SJCRH30 (cell line): ENCODE measurements around the gene SGCA. TPM values are rescaled to one million over a fixed set of nuclear protein-coding genes. Genes with fewer than 3 reads are reported as not detected.

Experiments
- DNase-seq, 2 experiments: peaks; one replicate each; pipeline ENCODE4 v3.0.0-alpha.2; 2015 to 2020
- H3K27ac ChIP-seq: fragments of 250-450 bp; sonication (Bioruptor Pico); 2 replicates; pipeline ENCODE4 v1.5.1; 2020; ENCODE audit warnings: mild to moderate bottlenecking, moderate library complexity
- H3K27me3 ChIP-seq: fragments of 250-450 bp; sonication (Bioruptor Pico); 2 replicates; pipeline ENCODE4 v1.5.1; 2020; ENCODE audit warnings: mild to moderate bottlenecking, moderate library complexity
- H3K36me3 ChIP-seq: fragments of 250-450 bp; sonication (Bioruptor Pico); 2 replicates; pipeline ENCODE4 v1.5.1; 2020; ENCODE audit warnings: mild to moderate bottlenecking, moderate library complexity
- H3K4me1 ChIP-seq: fragments of 250-450 bp; sonication (Bioruptor Pico); 2 replicates; pipeline ENCODE4 v1.5.1; 2020; ENCODE audit warnings: mild to moderate bottlenecking, moderate library complexity
- H3K4me3 ChIP-seq: fragments of 250-450 bp; sonication (Bioruptor Pico); 2 replicates; pipeline ENCODE4 v1.5.1; 2020; ENCODE audit warnings: mild to moderate bottlenecking, moderate library complexity
- H3K9me3 ChIP-seq: fragments of 250-450 bp; sonication (Bioruptor Pico); replicated peaks from 2 replicates; pipeline ENCODE4 v1.5.1; 2020; ENCODE audit warnings: mild to moderate bottlenecking, moderate library complexity
- total RNA-seq: library from RNA; depleted of rRNA; stranded (reverse); fragments of >200 nt; shearing (Covaris generic); gene quantifications from 2 replicates; pipeline ENCODE4 v1.2.3, GENCODE V29; 2014

Gene SGCA
- total RNA-seq, 1 experiment from 2014 or later, result 43.4 TPM

GRCh38 chr17:50141026-50141744 is 24.6 kb upstream of the SGCA start:
- H3K36me3 ChIP-seq, result peaks cover 40% of the 10 kb centered on the region

GRCh38 chr17:50141745-50142110 is 24.1 kb upstream of the SGCA start:
- Histone ChIP-seq H3K27ac (no peak overlapping the region), H3K36me3 (peaks cover 37% of the 10 kb centered on the region), H3K27me3 (no peaks in the 10 kb centered on the region), H3K4me1 (no peaks in the 10 kb centered on the region), H3K9me3 (no peaks in the 10 kb centered on the region), H3K4me3 (no peak overlapping the region)
- no peak for DNase-seq

More at GRCh38 chr17:50141026-50141744, 24.6 kb upstream of the SGCA start:
- Histone ChIP-seq H3K9me3 (no peaks in the 10 kb centered on the region), H3K4me3 (no peak overlapping the region), H3K27me3 (no peaks in the 10 kb centered on the region), H3K4me1 (no peaks in the 10 kb centered on the region), H3K27ac (no peak overlapping the region)
- no peak for DNase-seq

GRCh38 chr17:50143461-50144176 is 22.2 kb upstream of the SGCA start:
- Histone ChIP-seq H3K27me3 (no peaks in the 10 kb centered on the region), H3K36me3 (peaks cover 29% of the 10 kb centered on the region), H3K4me1 (peaks cover 6% of the 10 kb centered on the region), H3K27ac (no peak overlapping the region), H3K9me3 (no peaks in the 10 kb centered on the region), H3K4me3 (no peak overlapping the region)
- DNase-seq, result no peak

- no peaks in the 10 kb centered on the region for H3K27me3 ChIP-seq
- peaks cover 7% of the 10 kb centered on the region for H3K4me1 ChIP-seq
- H3K36me3 ChIP-seq, result peaks cover 26% of the 10 kb centered on the region
- no peak overlapping the region for H3K27ac ChIP-seq
- H3K4me3 ChIP-seq, result no peak overlapping the region
- no peaks in the 10 kb centered on the region for H3K9me3 ChIP-seq
- DNase-seq, result no peak
Measured at GRCh38 chr17:50144355-50144754, 21.4 kb upstream of the SGCA start.

- peaks cover 22% of the 10 kb centered on the region for H3K36me3 ChIP-seq
- no peaks in the 10 kb centered on the region for H3K9me3 ChIP-seq
- H3K4me3 ChIP-seq, result no peak overlapping the region
- H3K27me3 ChIP-seq, result no peaks in the 10 kb centered on the region
- H3K27ac ChIP-seq, result no peak overlapping the region
- peaks cover 7% of the 10 kb centered on the region for H3K4me1 ChIP-seq
- no peak for DNase-seq
Measured at GRCh38 chr17:50144845-50145531, 20.8 kb upstream of the SGCA start.

- Histone ChIP-seq H3K36me3 (peaks cover 20% of the 10 kb centered on the region), H3K27ac (no peak overlapping the region), H3K9me3 (no peaks in the 10 kb centered on the region), H3K4me1 (peaks cover 7% of the 10 kb centered on the region), H3K4me3 (no peak overlapping the region), H3K27me3 (no peaks in the 10 kb centered on the region)
- DNase-seq, result no peak
Measured at GRCh38 chr17:50145532-50146229, 20.1 kb upstream of the SGCA start.

GRCh38 chr17:50146230-50146926 is 19.4 kb upstream of the SGCA start:
- H3K4me1 ChIP-seq, result peaks cover 7% of the 10 kb centered on the region
- no peak for DNase-seq
- H3K9me3 ChIP-seq, result no peaks in the 10 kb centered on the region
- H3K27me3 ChIP-seq, result no peaks in the 10 kb centered on the region
- H3K36me3 ChIP-seq, result peaks cover 16% of the 10 kb centered on the region
- H3K4me3 ChIP-seq, result no peak overlapping the region
- no peak overlapping the region for H3K27ac ChIP-seq

GRCh38 chr17:50146927-50147665 is 18.7 kb upstream of the SGCA start:
- no peak for DNase-seq
- no peak overlapping the region for H3K4me3 ChIP-seq
- H3K27me3 ChIP-seq, result no peaks in the 10 kb centered on the region
- H3K4me1 ChIP-seq, result peaks cover 7% of the 10 kb centered on the region
- H3K36me3 ChIP-seq, result peaks cover 16% of the 10 kb centered on the region
- no peak overlapping the region for H3K27ac ChIP-seq
- no peaks in the 10 kb centered on the region for H3K9me3 ChIP-seq

- Histone ChIP-seq H3K4me1 (peaks cover 12% of the 10 kb centered on the region), H3K9me3 (no peaks in the 10 kb centered on the region), H3K27ac (no peak overlapping the region), H3K4me3 (peak overlapping the region; percentile 91), H3K36me3 (peaks cover 13% of the 10 kb centered on the region), H3K27me3 (no peaks in the 10 kb centered on the region)
- no peak for DNase-seq
Measured at GRCh38 chr17:50147841-50148225, 18.0 kb upstream of the SGCA start.

GRCh38 chr17:50148226-50149090 is 17.3 kb upstream of the SGCA start:
- Histone ChIP-seq H3K4me3 (peak overlapping the region; percentile 91), H3K9me3 (no peaks in the 10 kb centered on the region), H3K4me1 (peaks cover 12% of the 10 kb centered on the region), H3K27ac (no peak overlapping the region), H3K36me3 (peaks cover 9% of the 10 kb centered on the region), H3K27me3 (no peaks in the 10 kb centered on the region)
- peak; percentile 43 to 46 for DNase-seq

- H3K9me3 ChIP-seq, result no peaks in the 10 kb centered on the region
- no peak for DNase-seq
- H3K27me3 ChIP-seq, result no peaks in the 10 kb centered on the region
- peaks cover 9% of the 10 kb centered on the region for H3K36me3 ChIP-seq
- no peak overlapping the region for H3K27ac ChIP-seq
- peak overlapping the region; percentile 91 for H3K4me3 ChIP-seq
- H3K4me1 ChIP-seq, result peaks cover 12% of the 10 kb centered on the region
Measured at GRCh38 chr17:50149091-50149416, 16.8 kb upstream of the SGCA start.

- no peak overlapping the region; the same call in 1 of the 2 replicates for H3K27ac ChIP-seq
- H3K36me3 ChIP-seq, result peaks cover 3% of the 10 kb centered on the region
- peak in 1 of 2 experiments; percentile 54 for DNase-seq
- H3K4me1 ChIP-seq, result peaks cover 12% of the 10 kb centered on the region
- no peaks in the 10 kb centered on the region for H3K27me3 ChIP-seq
- peak overlapping the region; percentile 91 for H3K4me3 ChIP-seq
- H3K9me3 ChIP-seq, result no peaks in the 10 kb centered on the region
Measured at GRCh38 chr17:50149417-50150353, 16.1 kb upstream of the SGCA start.
